GM12864 (cell line): ENCODE results near the gene DNM2.
A peak's percentile ranks its signal among the peaks of the same experiment; 100 is the strongest.

Experiments used
- DNase-seq: peaks from one replicate; pipeline ENCODE4 v3.0.0-alpha.2; 2011; ENCODE audit warnings: low read depth
- H3K4me3 ChIP-seq: 2 replicates; pipeline ENCODE4 v1.5.1; 2011; ENCODE audit warnings: mild to moderate bottlenecking, low read depth, low read length, control low read depth
- CTCF ChIP-seq: IDR thresholded peaks from 2 replicates; pipeline ENCODE4 v1.5.1; 2011; ENCODE audit warnings: low read depth, mild to moderate bottlenecking, moderate library complexity, low read length, control low read depth, inconsistent platforms; ENCODE audit errors: missing control alignments

Gene DNM2

GRCh38 chr19:10691178-10691881 lies 26.5 kb upstream of the DNM2 start:
- no peak for TF ChIP-seq CTCF
- no peak overlapping the region for H3K4me3 ChIP-seq
- DNase-seq, result no peak

GRCh38 chr19:10691883-10692282 lies 26.0 kb upstream of the DNM2 start:
- no peak for TF ChIP-seq CTCF
- no peak for DNase-seq

GRCh38 chr19:10692673-10693264 lies 25.1 kb upstream of the DNM2 start:
- no peak for TF ChIP-seq CTCF
- DNase-seq, result no peak
- no peak overlapping the region for H3K4me3 ChIP-seq

More at GRCh38 chr19:10691883-10692282, 26.0 kb upstream of the DNM2 start:
- H3K4me3 ChIP-seq, result no peak overlapping the region

GRCh38 chr19:10694706-10695307 lies 23.1 kb upstream of the DNM2 start:
- DNase-seq, result no peak
- no peak for TF ChIP-seq CTCF
- H3K4me3 ChIP-seq, result no peak overlapping the region

- H3K4me3 ChIP-seq, result no peak overlapping the region
- peak; percentile 57 for DNase-seq
- TF ChIP-seq CTCF, result no peak
Measured at GRCh38 chr19:10695401-10696398, 22.2 kb upstream of the DNM2 start.

GRCh38 chr19:10699650-10700335 lies 18.1 kb upstream of the DNM2 start:
- no peak overlapping the region for H3K4me3 ChIP-seq
- TF ChIP-seq CTCF, result peak; percentile 51
- DNase-seq, result no peak
